NCI-H226 (cell line): ENCODE measurements around the gene ARHGAP18.

ENCODE experiments used
- DNase-seq: peaks from one replicate; pipeline ENCODE4 v3.0.0-alpha.2; 2015

The ARHGAP18 gene

DNA sequence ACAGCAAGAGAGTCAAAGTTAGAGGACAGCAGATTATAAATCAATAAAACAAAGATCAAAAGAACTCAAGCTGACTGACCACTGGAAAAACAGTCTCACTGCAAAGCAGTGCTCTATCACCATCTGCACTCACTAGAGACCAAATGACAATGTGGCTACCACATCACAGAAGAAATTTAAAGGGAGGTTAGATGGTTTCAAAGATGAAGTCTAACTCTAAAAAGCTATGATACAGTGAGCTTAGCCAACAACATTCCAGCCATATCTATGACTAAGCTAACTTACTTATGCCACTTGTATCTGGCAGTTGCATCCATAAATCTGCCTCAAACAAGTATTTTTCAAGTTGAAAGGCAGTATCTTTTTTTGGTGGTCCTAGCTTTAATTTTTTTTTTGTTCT, 68.6 kb downstream of the ARHGAP18 start:
- peak; percentile 81 for DNase-seq

DNA sequence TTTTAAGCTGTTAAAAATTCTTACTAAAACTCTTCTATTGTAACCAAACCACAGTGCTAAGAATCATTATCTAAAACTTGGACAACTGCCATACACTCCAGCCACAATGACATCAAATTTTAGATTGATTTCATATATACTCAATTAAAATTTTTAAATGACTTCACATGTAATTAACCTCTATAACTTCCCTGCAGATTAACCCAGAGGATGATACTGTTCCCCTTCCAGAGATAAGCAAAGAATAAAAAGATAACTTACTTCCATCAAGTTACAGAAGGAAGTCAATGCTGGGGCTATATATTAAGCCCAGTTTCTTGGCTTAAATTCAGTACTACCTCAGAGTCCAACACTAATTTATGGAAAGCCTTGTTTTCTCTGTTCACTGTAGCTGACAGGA, 71.3 kb downstream of the ARHGAP18 start:
- DNase-seq = no peak

DNA sequence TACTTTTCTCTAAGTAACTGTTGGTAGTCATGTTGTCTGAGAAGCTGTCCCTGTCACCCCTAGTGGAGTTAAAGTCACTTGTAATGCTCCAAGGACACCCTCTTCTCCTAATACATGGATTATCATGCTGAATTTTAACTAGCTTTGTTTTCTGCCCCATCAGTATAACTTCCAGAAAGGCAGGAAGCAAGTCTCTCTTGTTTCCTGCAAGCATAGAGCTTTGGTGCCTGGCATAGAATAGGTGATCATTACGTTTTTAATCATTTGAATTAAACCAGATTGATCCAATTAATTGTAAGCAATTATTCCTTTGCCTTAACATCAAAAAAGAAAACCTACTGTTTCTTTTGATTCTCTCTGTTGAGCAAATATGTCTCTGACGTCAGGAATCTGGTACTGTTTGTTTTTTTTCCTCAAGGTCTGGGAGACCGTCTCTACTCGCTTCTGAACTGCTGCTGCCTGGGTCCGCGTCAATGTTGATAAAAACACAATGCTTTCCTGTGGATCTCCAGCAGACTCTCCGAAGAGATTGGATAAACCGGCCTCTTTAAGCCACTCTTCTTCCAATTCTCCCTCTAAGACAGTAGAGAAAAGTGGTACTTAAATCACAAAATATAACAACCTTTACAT, 71.8 kb downstream of the ARHGAP18 start:
- no peak for DNase-seq

DNA sequence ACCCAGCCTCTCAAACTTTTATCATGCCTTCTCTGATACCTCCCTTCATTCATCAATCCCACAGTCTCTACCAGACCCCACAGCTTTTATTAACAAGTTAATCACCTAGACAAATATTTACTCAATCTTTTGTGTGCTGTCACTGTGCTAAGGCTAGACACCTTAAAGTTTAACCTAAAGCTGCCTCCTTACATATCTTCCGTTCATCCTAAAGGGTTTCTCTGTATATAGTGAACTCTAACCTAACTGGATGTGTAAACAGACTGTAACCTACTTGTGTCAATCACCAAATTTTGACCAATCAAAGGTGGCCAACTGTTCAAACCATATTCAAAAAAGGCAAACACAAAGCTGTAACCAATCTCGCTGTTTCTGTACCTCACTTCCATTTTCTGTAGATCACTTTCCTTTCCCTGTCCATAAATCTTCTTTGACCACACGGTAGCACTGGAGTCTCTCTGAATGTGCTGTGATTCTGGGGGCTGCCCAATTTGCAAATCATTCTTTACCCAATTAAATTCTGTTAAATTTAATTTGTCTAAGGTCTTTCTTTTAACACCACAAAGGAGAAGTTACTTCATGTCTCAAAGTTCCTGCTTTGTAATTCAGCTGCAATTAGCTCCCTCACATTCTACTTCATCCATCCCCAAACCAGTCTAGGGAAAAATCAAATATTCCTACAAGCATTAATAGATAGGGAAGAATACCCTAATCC, 72.5 kb downstream of the ARHGAP18 start:
- DNase-seq = no peak

DNA sequence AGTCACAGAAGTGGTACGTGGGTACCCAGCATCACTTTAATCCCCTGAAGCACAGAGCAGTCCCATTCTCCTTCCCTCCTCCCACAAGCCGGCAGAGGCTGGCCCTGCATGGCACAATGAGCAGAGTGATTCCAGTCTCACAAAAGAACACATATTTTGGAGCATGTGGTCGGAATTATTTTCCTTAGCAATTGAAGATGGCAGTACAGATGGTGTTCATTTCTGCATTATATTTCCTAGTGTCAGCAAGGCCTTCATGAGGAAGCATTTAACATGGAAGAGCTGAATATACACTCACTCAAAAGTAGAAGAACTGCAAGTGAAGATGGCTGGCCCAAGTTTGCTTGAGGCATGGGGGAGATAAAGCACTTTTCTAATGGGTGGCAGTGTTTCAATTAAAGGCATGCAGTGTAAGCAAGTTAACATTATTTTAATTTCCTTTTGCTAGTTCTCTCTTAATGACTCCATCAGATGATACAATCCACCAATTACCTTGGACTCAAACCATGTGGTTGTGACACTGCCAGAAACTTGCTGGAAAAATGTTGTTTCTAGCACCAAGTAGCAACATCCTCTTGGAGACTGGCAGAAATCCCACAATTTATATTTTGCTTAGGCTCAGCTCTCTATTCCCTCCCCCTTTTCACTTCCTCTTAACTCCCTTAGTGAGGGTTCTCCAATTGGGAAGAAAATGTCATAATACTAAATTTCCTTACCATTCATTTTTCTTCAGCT, 74.4 kb downstream of the ARHGAP18 start:
- DNase-seq = peak; percentile 51

DNA sequence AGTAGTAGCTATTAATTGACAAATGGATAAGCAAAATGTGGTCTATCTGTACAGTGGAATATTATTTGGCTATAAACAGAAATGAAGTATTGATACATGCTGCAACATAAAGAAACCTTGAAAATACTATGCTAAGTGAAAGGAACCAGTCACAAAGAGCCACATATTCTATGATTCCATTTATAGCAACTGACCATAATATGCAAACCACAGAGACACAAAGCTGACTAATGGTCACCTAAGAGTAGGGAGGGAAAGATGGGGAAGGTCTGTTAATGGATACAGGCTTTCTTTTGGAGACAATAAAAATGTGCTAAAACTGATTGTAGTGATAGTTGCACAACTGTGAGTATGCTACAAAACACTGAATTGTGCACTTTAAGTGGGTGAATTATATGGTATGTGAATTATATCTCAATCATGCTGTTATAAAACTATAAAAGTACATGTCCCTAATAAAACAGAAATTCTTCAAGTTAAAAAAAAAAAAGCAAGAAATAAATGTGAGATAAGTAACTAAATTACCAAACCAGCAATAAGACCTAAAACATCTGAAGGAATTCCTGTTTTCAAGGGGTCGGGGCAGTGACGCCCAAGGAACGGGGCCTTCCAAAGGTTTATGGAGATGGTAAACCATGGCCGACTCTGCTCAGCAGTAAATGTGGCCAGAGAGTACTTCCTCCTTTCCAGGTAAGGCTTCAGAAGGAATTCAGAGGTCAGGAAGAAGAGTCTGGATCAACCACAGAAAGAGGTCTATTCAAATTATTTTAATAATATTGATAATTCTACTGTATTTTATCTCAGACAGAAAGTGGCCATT, 75.4 kb downstream of the ARHGAP18 start:
- no peak for DNase-seq

DNA sequence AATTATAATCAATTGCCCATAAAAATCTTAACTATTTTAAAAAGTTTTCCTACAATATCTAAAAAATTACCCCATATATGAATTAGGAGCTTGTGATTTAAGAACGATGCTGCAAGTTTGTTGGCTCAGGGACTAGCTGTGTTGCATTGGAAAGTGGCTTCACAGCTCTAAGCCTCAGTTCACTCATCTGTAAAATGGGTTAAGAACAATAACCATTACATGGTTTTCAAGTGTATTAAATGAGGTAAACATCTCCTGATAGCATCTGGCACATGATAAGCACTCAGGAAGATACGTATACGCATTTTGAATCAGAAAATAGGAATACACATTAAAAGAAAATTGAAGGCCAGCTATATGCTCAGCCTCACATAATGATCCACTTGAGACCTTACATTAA, 76.4 kb downstream of the ARHGAP18 start:
- DNase-seq = no peak

DNA sequence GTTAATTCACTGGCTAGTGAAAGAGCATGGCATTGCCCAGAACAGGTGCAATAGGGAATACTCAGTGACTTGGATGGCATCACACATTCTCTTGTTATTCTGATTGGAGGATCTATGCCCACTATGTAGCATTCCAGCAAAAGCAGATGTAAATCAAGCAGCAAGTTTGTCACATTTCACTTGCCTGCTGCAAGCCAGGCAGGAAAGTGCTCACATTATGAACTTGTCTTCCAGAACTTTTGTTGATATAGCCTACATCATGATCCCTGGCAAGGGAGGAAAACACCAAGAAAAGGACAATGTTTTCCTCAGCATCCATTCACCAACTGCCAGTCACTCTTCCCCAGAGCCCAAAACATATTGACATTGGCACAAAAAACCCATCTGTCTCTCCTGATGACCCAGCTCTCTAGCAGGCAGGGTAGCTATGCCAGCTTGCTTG, 77.8 kb downstream of the ARHGAP18 start:
- DNase-seq = no peak

DNA sequence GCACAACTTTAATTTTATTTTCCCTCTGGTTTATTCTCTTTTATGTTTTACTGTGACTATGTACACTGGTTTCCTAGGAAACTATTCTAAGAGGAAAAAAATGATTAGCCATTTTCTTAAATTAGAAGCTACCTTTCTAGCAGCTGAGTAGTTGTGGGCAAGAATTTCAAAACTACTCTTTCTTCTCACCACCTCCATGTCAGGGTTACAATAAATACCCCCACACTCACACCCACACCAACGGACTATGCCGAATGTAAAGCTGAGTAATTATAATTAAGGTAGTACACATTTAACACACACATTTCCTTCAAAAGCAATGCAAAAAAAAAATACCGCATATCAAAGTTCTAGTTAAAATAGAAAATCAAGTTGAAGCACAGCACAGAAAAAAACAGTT, 78.9 kb downstream of the ARHGAP18 start:
- no peak for DNase-seq

DNA sequence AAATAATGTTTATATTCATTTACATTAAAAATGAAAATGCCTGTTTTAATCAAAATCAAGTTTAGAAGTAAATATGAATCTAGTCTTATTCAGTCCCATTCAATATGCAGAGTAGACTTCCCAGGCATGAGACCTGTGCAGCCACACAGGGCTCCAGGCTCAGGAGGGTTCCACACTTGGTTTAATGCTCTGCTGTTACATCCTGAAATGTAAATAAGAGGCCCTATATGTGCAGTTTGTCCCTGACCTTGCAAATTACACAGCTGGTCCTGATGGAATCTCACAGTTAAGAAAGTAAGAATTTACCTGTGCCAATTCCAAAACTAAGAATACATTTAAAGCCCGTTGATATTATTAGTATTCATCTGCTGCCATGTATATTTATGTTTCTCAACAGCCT, 79.4 kb downstream of the ARHGAP18 start:
- DNase-seq = no peak

DNA sequence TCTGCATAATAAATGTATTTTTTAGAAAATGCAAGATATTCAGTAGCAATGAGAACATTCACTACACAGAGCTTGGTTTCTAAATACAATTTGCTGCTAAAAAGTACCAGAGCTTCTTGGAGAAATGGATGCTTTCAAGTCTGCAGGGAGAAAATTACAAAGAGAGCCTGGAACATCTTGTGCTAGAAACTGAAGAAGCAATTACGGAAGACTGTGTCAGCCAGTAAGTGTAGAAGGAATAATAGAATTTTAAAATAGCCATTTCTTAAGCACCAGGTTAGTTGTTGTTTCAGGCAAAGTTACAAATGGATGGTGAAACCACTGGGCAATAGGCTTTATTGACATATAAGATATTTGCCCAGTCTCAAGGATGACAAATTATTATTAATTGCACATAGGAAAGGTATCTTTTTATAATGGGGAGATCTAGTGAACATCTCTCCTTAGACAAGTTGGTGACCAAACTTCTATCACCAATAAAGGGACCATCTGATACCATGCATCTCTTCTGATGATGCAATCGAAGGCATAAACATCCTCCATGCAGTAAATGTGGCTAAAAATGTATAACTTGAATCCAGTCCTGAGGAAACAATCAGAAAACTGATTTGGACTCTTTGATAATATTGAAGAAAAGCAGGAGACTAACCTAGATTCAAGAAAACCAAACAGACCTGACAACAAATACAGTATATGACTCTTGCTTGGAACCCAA, 81.7 kb downstream of the ARHGAP18 start:
- no peak for DNase-seq

DNA sequence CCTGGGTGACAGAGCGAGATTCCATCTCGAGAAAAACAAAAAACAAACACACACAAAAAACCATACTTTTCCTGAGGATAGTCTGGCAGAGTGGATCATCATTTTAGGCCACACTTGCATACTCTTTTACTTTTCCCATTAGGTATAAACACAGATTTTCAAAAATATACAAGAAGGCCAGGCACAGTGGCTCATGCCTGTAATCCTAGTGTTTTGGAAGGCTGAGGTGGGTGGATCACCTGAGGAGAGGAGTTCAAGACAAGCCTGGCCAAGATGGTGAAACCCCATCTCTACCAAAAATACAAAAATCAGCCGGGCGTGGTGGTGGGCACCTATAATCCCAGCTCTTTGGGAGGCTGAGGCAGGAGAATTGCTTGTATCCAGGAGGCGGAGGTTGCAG, 85.5 kb downstream of the ARHGAP18 start:
- DNase-seq = no peak

DNA sequence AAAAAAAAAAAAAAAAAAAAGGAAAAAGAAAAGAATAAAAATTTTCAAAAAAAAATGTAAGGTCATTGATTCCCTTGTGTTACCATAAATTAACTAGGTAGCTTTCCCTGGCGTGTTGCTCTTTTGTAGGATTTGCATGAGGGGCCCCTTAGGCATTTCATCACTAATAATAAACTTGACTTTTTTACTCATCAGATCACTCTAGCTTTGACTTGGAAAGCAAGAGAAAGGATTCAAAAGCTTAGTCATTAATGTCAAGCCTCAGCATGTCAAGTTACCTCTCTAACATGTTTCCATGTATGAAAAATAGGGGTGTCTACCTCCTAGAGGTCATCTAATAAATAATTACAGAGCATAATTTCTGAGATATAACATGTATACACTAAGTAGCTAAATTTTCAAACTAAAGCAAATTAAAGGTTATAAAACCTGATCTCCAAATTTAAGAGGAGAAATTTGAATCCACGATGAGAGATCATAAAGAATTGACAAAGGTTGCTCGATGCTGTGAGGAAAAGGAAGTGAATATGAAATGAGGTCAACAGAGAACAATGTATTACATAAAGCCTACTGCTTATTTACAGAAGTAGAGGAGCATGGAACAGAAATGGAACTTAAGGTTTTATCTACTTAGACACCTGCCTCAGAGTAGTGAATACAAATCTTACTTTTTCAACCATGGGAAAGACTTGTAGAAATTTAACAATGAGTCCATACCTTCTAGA, 86.8 kb downstream of the ARHGAP18 start:
- no peak for DNase-seq

DNA sequence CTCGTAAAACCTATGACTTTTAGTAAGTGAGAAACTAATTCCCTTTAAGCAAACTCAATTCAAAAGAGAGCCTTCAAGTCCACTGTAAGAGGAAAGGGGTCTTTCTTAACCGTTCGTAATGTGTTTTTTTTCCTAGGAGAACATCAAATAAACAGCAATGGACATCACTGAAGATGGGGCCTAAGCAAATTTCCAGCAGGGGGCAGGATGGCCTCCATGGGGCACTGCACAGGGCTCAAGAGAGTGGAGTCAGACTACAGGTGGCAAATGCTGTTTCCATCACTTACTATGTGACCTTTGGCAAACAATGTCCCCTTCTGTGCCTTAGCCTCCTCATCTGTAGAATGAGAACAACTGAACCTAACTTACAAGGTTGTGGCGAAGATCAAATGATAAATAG, 88.7 kb downstream of the ARHGAP18 start:
- DNase-seq = no peak

DNA sequence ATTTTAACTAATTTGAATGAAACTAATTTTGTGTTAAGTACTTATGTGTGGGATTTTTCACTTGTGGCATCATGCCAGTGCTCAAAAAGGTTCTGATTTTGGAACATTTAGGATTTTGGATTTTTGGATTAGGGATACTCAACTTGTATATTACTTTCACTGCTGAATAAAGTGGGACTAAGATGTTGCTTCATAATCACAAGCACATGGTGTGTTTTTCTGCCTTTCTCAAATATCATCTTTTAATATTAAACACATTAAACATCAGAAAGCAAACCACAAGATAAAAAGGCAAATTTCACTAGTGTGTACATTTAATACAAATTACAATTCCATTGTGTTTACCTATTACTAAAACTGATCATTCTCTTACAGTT, 89.8 kb downstream of the ARHGAP18 start:
- no peak for DNase-seq

DNA sequence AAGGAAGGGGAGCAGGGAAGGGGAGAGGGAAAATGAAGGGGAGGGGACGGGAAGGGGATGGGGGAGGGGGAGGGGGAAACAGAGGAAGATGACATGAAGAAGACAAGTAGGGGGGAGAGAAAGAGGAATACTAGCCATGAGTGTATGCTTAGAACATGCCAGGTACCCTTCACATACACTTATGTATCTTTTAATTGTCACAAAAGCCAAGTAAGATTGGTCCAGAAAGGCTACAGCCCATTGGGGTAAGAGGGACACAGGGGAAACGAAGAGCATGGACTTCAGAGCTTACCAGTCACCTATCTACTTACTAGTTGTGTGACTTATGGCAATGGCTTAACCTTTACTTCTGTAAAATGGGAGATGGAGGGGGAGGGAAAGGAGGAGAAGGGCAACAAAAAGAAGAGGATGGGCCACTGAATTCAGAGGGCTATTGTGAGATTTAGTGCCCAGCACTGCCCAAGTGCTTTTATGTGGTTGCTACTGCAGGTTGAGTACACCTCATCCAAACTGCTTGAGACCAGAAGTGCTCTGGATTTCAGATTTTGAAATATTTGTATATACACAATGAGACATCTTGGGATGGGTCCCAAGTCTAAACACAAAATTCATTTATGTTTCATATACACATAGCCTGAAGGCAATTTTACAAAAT, 90.3 kb downstream of the ARHGAP18 start:
- no peak for DNase-seq

DNA sequence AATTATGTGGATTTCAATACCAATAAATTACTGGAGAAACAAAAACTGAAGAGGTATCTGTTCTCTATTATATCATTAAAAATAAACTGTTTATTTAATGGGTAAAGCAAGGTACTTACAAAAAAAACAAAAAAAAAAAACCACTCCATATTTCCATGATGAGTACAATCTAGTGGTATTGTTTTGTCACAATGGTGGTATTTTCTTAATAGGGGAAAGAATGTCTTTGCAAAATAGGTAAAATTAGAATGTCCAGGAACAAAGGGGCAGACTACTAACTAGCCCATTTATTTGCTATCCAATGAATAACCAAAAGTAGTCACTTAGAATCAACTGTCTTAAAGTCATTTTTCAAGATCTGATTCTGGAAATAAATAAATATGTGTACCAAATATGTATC, 92.0 kb downstream of the ARHGAP18 start:
- no peak for DNase-seq

DNA sequence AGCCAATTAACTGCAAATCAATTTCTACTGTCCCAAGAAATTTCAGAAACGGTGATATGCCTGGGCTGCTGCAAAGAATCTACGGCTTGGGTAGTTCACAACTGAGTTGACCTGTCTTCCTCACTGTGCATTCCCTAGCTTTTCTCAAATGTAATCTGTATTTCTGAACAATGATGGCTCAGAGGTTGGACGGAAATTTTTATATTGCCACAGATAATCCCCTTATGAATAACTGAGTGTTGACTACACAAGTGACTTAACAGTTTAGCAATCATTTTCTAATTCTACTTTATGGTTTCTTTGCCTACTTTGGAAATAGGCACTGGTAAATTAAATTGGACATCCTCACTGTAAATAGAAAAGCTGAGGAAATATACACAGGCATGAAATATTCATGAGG, 94.5 kb downstream of the ARHGAP18 start:
- DNase-seq = no peak

DNA sequence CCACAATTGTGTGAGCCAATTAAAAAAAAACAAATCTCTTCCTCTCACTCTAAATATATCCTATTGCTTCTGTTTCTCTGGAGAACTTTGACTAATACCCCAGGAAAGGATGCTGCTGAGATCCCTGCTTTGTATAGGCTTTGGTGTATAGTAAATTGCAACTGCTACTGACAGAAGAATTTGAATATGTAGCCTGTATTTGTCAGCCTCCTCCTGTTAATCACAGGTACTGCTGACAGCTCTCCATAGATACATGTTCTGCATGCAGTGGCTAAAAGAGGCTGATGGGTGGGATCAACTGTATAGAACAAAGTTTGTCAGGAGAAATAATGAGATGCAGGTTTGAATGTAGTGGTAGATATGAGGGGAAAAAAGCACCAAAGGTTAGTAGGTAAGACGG, 95.0 kb downstream of the ARHGAP18 start:
- DNase-seq = no peak

DNA sequence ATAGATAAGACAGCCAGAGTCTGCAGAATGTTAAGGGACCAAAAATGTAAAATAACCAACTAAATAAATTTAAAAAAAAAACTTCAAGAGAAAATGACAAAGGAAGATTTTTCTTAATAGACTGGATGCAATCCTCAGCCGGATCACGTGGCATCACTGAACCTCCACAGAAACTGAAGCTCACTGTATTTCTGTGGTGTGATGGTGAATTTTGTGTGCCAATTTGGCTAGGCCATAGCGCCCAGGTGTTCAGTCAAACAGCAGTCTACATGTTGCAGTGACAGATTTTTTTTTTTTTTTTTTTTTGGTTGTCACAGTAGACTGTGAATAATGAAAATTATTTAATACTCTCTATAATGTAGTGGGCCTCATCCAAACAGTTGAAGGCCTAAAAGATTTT, 95.5 kb downstream of the ARHGAP18 start:
- DNase-seq = no peak

DNA sequence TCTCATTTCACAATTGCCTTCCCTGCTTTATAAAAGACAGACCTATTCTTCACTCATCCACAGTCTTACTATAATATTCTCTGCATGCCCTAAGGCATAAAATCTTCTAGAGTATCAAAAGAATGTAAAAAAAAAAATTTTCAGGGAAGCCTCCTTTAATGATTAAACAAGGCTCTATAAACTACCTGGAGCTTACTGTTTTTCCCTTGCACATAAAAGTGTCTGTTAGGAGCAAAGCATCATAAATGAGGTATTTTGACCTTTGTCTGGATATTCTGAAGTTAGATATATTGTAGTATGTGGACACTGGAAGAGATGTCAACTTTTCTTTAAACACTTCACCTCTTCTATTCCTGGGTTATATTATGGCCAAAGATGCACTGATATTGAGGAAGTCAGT, 97.5 kb downstream of the ARHGAP18 start:
- no peak for DNase-seq
